ENCODE data around the gene NOS1AP. TPM values are rescaled to one million over a fixed set of nuclear protein-coding genes. Genes with fewer than 3 reads are reported as not detected.

NOS1AP gene
- polyA plus RNA-seq, 6 donors from 2014 or later, result not detected

DNA sequence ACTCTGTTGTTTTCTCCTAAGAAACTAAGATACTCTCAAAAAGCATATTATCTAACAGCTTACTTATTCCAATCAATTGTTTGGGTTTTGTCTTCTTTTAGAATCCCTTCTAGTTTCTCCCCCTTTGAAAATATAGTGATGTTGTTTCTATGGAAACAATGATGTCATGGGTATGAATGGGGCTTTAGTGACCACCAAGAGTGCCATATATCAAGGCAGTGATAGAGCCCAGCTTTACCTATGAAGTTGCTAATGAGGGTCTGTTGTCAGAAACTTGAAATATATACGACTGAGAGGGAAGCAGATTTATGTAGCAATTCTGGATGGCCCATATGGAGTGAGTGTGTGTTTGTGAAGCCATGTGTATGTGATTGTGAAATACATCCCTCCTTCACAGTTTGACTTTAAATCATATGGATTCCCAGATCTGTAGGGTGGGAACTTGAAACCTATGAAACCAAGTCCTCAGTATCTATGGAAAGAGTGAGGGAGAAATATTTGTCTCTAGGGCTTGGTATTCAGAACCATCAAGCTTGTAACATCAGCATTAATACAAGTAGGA is 190.5 kb downstream of the NOS1AP start:
- H3K36me3 Mint-ChIP-seq, result no peaks in the 10 kb centered on the region
- no peak overlapping the region for H3K27ac Mint-ChIP-seq
- no peak for ATAC-seq (ENCODE audit: low read depth in 2 of 2)

DNA sequence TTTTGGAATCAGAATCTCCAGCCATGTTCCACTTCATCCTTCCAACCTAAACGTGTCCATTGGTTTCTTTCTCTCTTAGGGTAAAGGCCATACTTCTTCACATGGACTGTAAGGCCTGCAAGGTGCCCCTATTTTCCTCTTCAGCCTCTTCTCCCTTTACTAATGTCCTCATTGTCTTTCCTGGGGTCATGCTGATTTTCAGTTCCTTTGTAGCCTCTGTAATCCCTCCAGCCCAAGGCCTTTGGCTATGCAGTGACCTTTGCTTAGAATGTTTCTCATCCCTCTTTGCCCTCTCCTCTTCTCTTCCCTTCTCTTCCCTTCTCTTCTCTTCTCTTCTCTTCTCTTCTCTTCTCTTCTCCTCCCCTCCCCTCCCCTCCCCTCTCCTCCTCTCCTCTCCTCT is 194.6 kb downstream of the NOS1AP start:
- Mint-ChIP-seq H3K27me3 (peaks cover 25 to 40% (median 30%) of the 10 kb centered on the region in 3 donors), H3K4me1 (no peaks in the 10 kb centered on the region), H3K9me3 (peaks cover 0 to 4% (median 0%) of the 10 kb centered on the region in 7 donors), H3K4me3 (no peak overlapping the region), H3K36me3 (no peaks in the 10 kb centered on the region), H3K27ac (no peak overlapping the region)
- DNase-seq, result no peak
- ATAC-seq (ENCODE audit: low read depth in 2 of 2), result no peak

More for the DNA sequence above, 190.5 kb downstream of the NOS1AP start:
- peaks cover 0 to 4% (median 0%) of the 10 kb centered on the region in 7 donors for H3K9me3 Mint-ChIP-seq
- peaks cover 35 to 56% (median 48%) of the 10 kb centered on the region in 3 donors for H3K27me3 Mint-ChIP-seq
- DNase-seq, result no peak
- no peaks in the 10 kb centered on the region for H3K4me1 Mint-ChIP-seq
- no peak overlapping the region for H3K4me3 Mint-ChIP-seq

DNA sequence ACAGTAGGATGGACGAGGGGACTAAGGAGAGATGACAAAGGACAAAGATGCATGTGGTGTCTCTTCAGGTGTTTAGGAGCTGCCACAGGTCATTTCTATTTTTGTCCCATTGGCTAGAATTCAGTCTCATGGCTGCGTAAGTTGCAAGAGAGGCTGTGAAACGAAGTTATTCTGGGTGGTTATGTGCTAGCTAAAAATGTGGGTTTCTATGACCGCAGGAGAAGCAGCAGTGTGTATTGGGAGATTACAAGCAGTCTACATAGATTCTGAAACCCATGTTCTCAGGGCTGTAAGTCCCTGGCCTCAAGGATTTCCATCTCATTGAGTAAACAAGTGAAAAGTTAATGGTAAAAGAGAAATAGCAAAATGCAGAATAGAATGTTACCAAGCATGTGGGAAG is 196.5 kb downstream of the NOS1AP start:
- DNase-seq, result no peak
- H3K36me3 Mint-ChIP-seq, result no peaks in the 10 kb centered on the region

DNA sequence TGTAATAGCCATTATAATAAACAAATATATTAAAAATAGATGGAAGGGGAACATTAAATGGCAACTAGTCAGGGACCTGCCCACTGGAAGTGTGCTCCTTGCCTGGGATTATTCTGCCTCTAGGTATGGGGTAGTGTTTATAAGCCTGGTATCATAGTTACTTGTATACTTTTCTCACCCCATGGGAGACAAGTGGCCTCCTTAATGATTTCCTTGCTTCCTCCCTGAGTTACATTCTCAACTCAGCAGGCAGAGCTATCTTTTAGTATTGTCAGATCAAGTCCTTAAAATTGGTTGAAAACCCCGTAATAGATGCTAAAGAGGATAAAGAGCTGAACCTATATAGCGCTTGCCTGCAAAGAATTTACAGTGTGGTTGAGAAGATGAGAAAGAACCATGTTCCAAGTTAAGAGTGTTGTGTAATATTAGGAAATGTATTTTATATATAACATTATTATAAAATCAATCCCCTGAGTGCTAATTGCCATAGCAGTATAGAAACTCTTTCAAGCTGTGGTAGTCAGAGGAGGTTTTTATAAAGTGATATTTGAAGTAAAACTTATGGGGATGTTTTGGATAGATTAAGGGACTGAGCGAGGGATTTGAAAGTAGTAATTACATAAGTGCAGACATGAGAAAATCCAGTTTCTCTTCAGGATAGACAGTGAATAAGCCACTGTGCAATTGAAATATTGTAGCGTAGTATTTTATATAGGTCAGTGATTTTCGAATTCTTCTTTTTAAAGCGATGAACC is 200.7 kb downstream of the NOS1AP start:
- Mint-ChIP-seq H3K27ac (no peak overlapping the region), H3K27me3 (peaks cover 15 to 20% (median 18%) of the 10 kb centered on the region in 3 donors), H3K36me3 (no peaks in the 10 kb centered on the region), H3K4me3 (no peak overlapping the region), H3K9me3 (no peaks in the 10 kb centered on the region), H3K4me1 (no peaks in the 10 kb centered on the region)
- DNase-seq (no peak), ATAC-seq (ENCODE audit: low read depth in 2 of 2) (no peak)

More for the DNA sequence above, 196.5 kb downstream of the NOS1AP start:
- peaks cover 0 to 4% (median 0%) of the 10 kb centered on the region in 7 donors for H3K9me3 Mint-ChIP-seq
- H3K27me3 Mint-ChIP-seq, result peaks cover 23 to 32% (median 32%) of the 10 kb centered on the region in 3 donors
- H3K4me1 Mint-ChIP-seq, result no peaks in the 10 kb centered on the region
- no peak for ATAC-seq (ENCODE audit: low read depth in 2 of 2)
- H3K4me3 Mint-ChIP-seq, result no peak overlapping the region
- H3K27ac Mint-ChIP-seq, result no peak overlapping the region

DNA sequence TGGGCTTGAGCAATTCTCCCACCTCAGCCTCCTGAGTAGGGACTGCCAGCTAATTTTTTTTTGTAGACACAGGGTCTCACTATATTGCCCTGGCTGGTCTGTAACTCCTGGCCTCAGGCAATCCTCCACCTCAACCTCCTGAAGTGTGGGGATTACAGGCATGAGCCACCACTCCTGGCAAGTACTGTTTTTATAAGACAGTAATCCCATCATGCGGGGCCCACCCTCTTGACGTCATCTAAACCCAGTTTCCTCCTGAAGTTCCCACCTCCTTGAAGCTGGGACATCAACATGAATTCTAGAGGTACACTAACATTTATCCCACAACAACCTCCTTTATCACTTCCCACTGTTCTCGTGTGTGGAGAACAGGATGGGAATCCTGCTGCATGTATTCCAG is 202.5 kb downstream of the NOS1AP start:
- no peaks in the 10 kb centered on the region for H3K4me1 Mint-ChIP-seq
- ATAC-seq (ENCODE audit: low read depth in 2 of 2) (no peak), DNase-seq (no peak)
- no peak overlapping the region for H3K4me3 Mint-ChIP-seq
- no peak overlapping the region for H3K27ac Mint-ChIP-seq
- peaks cover 11 to 18% (median 13%) of the 10 kb centered on the region in 3 donors for H3K27me3 Mint-ChIP-seq
- no peaks in the 10 kb centered on the region for H3K9me3 Mint-ChIP-seq
- no peaks in the 10 kb centered on the region for H3K36me3 Mint-ChIP-seq

DNA sequence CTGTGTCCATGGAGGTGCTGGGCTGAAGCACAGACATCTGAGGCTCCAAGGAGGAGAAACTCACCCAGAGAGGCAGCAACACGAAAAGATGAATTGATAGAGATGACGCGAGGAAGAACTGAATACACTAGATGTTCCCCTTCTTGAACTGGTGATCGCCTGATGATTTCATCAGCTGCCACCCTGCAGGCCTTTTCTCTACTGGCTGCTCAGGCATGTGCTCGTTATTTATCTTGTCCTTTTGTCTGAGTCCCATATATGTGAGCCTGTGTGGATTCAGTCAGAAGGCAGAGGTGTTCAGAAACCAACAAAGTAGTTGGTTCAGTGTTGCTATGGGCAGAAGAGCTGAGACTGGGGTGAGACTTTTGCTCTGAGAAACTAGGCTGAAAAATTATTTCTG is 202.9 kb downstream of the NOS1AP start:
- ATAC-seq (ENCODE audit: low read depth in 2 of 2) (no peak), DNase-seq (no peak)
- H3K27ac Mint-ChIP-seq, result no peak overlapping the region

DNA sequence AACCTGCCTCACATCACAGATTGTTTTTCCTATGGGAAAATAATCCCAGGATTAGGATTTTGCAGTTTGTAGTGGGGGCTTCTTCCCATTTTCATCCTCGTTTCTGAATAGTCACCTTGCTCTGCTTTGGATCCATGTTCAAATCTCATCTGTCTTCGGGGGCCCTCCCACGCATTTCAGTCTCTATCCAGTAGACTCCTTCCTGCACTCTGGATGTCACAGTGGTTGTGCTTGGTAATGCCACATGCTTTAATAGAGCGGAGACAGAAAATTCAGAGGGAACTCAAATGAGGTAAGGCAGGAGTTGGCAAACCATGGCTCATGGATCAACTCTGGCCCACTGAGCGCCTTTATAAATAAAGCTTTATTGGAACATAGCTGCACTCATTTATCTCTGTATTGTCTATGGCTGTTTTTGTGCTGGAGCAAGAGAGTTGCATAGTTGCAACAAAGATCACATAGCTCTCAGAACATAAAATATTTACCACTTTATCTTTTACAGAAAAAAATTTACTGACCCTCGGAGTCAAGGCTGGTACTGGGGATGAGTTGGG is 206.2 kb downstream of the NOS1AP start:
- H3K4me1 Mint-ChIP-seq, result no peaks in the 10 kb centered on the region
- no peak overlapping the region for H3K4me3 Mint-ChIP-seq

More for the DNA sequence above, 202.9 kb downstream of the NOS1AP start:
- H3K9me3 Mint-ChIP-seq, result no peaks in the 10 kb centered on the region
- H3K4me1 Mint-ChIP-seq, result no peaks in the 10 kb centered on the region
- no peaks in the 10 kb centered on the region for H3K36me3 Mint-ChIP-seq
- no peak overlapping the region for H3K4me3 Mint-ChIP-seq
- H3K27me3 Mint-ChIP-seq, result peaks cover 11 to 18% (median 13%) of the 10 kb centered on the region in 3 donors

DNA sequence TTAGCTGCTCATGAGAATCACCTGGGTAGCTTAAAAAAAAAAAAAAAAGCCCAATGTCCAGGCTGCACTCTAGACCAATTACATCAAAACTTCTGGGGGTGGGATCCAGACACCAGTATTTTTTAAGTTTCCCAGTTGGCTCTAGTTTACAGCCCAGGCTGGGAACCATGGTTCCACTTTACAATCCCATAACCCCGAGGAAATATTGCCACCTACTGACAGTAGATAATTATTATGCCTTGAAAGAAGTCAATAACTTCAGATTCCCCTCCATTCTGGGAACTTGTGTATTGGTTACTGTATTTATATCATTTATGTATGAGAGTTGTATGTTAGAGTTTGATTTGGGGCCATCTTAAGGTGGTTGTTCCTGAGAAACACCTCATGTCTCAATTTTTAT is 207.0 kb downstream of the NOS1AP start:
- Mint-ChIP-seq H3K27ac (no peak overlapping the region), H3K27me3 (peaks cover 19 to 36% (median 35%) of the 10 kb centered on the region in 3 donors), H3K36me3 (no peaks in the 10 kb centered on the region), H3K9me3 (no peaks in the 10 kb centered on the region), H3K4me3 (no peak overlapping the region), H3K4me1 (no peaks in the 10 kb centered on the region)
- ATAC-seq (ENCODE audit: low read depth in 2 of 2) (no peak), DNase-seq (no peak)

More for the DNA sequence above, 206.2 kb downstream of the NOS1AP start:
- ATAC-seq (ENCODE audit: low read depth in 2 of 2), result no peak
- H3K27ac Mint-ChIP-seq, result no peak overlapping the region
- H3K27me3 Mint-ChIP-seq, result peaks cover 21 to 30% (median 29%) of the 10 kb centered on the region in 3 donors
- H3K9me3 Mint-ChIP-seq, result no peaks in the 10 kb centered on the region
- H3K36me3 Mint-ChIP-seq, result no peaks in the 10 kb centered on the region
- DNase-seq, result no peak

DNA sequence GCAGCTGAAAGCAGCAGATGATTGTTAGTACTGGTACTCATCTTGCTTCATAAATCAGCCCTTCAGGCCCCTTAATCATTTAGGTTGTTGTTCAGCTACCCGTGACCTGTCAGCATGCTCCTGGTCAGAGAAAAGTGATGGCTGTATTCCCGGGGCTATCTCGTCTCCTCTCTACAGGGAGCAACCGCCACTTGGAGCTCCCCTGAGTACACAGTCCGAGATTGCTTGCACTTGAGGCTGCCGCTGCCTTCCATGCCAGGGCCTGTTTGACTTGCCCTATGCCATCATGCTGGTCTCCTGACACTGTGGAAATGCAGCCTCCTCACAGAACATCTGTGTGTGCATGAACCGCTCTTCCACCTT is 209.6 kb downstream of the NOS1AP start:
- no peak overlapping the region for H3K4me3 Mint-ChIP-seq
- ATAC-seq (ENCODE audit: low read depth in 2 of 2), result no peak
- peaks cover 20 to 47% (median 33%) of the 10 kb centered on the region in 3 donors for H3K27me3 Mint-ChIP-seq
- no peak overlapping the region for H3K27ac Mint-ChIP-seq
- H3K9me3 Mint-ChIP-seq, result no peaks in the 10 kb centered on the region
- no peaks in the 10 kb centered on the region for H3K4me1 Mint-ChIP-seq
- DNase-seq, result no peak
- H3K36me3 Mint-ChIP-seq, result no peaks in the 10 kb centered on the region

DNA sequence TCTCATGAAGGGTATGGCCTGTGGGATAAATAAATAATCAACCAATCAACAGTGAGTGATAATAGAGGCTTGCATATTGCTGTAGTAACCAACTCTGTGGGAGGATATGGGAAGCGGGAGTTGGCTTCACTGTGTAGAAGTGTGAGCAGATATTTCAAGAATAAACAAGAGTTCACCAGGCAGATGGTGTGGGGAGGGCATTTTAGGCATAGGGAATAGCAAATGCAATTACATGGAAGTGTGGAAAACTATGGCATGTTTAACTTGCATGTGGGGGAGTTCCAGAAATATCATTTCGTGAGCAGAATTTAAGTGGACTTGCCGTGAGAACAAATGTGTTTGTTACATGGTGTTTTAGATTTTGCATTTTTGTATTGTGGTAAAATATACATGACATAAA is 211.9 kb downstream of the NOS1AP start:
- H3K27me3 Mint-ChIP-seq, result peaks cover 31 to 64% (median 53%) of the 10 kb centered on the region in 3 donors
- DNase-seq, result no peak
- no peaks in the 10 kb centered on the region for H3K9me3 Mint-ChIP-seq
- H3K4me3 Mint-ChIP-seq, result no peak overlapping the region
- H3K4me1 Mint-ChIP-seq, result no peaks in the 10 kb centered on the region
- H3K27ac Mint-ChIP-seq, result no peak overlapping the region
- no peaks in the 10 kb centered on the region for H3K36me3 Mint-ChIP-seq
- ATAC-seq (ENCODE audit: low read depth in 2 of 2), result no peak

DNA sequence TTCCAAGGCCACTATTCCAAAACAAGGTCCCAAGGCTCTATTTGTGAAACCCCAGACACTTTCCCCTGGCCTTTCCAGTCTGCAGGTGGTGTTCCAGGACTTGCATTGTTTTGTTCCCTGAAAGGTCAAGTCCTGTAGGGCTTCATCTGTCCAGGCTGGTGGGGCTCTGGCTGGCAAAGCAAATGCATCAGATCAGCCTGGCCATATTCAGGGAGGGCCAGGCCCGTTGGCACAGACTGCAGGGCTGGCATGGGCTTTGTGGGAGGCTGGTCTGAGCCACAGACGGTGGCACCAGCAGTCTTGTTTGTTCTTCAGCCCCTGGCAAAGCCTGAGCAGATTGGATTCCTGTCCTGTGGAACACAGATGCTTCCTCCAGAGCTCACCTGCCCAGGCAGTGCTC is 214.2 kb downstream of the NOS1AP start:
- Mint-ChIP-seq H3K27ac (no peak overlapping the region), H3K36me3 (no peaks in the 10 kb centered on the region), H3K27me3 (peaks cover 36 to 68% (median 50%) of the 10 kb centered on the region in 3 donors), H3K9me3 (no peaks in the 10 kb centered on the region), H3K4me3 (no peak overlapping the region), H3K4me1 (no peaks in the 10 kb centered on the region)
- ATAC-seq (ENCODE audit: low read depth in 2 of 2) (no peak), DNase-seq (no peak)

DNA sequence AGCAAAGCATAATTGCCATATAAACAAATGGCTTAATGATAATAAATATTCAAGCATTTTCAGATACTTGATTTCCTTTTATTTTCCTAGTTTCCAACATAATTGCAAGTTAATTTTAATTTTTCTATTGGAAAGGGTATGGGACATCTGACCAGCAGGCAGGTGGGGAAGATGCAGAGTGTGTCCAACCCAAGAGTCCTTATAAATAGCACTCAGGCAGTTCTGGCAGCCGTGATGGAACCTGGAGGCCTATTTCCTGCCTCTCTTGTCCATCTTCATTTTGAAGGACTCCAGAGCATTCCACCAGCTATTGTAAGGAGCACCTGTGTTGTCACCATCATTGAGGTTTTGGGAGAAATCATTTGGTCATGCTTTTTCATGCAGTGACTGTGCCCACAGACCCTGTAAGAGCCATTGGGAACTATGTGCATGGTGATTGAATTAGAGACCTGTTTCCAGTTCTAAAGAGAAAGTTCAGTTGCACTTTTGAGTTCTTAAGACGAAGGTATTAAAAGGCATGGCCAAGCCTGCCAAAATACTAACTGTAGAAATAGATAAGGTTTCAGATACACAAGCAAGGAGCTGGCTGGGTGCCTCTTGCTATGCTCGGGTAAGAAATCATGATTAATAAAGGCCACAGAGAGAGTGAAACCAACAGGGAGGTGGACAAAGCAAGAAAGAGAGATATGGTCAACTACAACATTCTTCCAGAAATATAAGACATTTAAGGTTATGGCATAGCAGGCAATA is 214.9 kb downstream of the NOS1AP start:
- Mint-ChIP-seq H3K4me1 (no peaks in the 10 kb centered on the region), H3K4me3 (no peak overlapping the region), H3K27me3 (peaks cover 30 to 72% (median 44%) of the 10 kb centered on the region in 3 donors), H3K36me3 (no peaks in the 10 kb centered on the region), H3K9me3 (no peaks in the 10 kb centered on the region), H3K27ac (no peak overlapping the region)
- ATAC-seq (ENCODE audit: low read depth in 2 of 2), result no peak
- no peak for DNase-seq

DNA sequence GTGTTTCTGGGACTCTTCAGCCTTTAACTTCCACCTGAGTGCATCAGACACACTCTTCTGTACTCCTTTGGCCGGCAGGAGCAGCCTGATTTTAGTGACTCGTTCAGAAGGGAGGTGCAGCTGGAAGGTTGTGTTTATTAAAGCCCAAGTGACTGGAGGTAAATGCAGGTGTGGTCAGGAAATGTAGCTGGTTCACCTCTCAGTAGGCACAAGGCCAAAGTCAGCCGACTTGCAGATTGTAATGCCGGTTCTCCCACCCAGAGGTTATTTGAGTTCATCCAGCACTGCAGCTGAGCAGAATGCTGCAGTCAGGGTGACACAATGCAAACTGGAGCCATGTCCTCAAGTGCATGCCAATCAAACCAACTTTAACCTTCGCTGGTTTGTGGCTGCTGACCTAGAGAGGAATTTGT is 215.7 kb downstream of the NOS1AP start:
- Mint-ChIP-seq H3K4me3 (no peak overlapping the region), H3K27ac (no peak overlapping the region), H3K27me3 (peaks cover 27 to 68% (median 43%) of the 10 kb centered on the region in 3 donors), H3K36me3 (no peaks in the 10 kb centered on the region), H3K4me1 (no peaks in the 10 kb centered on the region), H3K9me3 (no peaks in the 10 kb centered on the region)
- ATAC-seq (ENCODE audit: low read depth in 2 of 2), result no peak
- DNase-seq, result no peak
